H1 (cell line): Measurements from ENCODE around the gene ISOC2. TPM values are rescaled to one million over a fixed set of nuclear protein-coding genes. Genes with fewer than 3 reads are reported as not detected.

ENCODE experiments used
- CTCF ChIA-PET: fragments of 300-600 bp; sonication (Branson Sonifier 250); formaldehyde crosslinking; loops from one replicate; lab custom pipeline; 2021; ENCODE audit not compliant: partially characterized antibody; lab: Charles Lee
- POLR2A ChIA-PET: fragments of 300-600 bp; sonication (Branson Sonifier 250); formaldehyde crosslinking; loops from one replicate; lab custom pipeline; 2021; ENCODE audit warnings: inconsistent platforms; ENCODE audit not compliant: partially characterized antibody; lab: Charles Lee
- DNase-seq, 2 experiments: peaks; one replicate each; pipeline versions ENCODE4 v3.0.0 to v3.0.0-alpha.2; 2010 to 2022; ENCODE audit warnings: low spot score in 2 of 2, low read depth in 1 of 2, mixed read lengths in 1 of 2
- FAIRE-seq: peaks from 2 replicates; lab custom pipeline; 2011; peaks lifted over from hg19 to GRCh38; lab: Jason Lieb, UNC
- H2AFZ ChIP-seq: 2 replicates; pipeline ENCODE4 v1.8.1; 2012; ENCODE audit warnings: low read length, inconsistent platforms
- H2AK5ac ChIP-seq: 2 replicates; pipeline ENCODE4 v1.6.1; 2013; ENCODE audit warnings: low read depth, low read length
- H2BK120ac ChIP-seq: replicated peaks from 2 replicates; pipeline ENCODE3; 2013; ENCODE audit warnings: low read depth, low read length, inconsistent platforms
- H2BK12ac ChIP-seq: 2 replicates; pipeline ENCODE4 v1.6.1; 2013; ENCODE audit warnings: low read depth, low read length
- H2BK15ac ChIP-seq: 2 replicates; pipeline ENCODE4 v1.6.1; 2013; ENCODE audit warnings: low read length
- H2BK20ac ChIP-seq: 2 replicates; pipeline ENCODE4 v1.6.1; 2013; ENCODE audit warnings: low read length
- H2BK5ac ChIP-seq: 2 replicates; pipeline ENCODE4 v1.6.1; 2013; ENCODE audit warnings: low read depth, low read length
- H3K14ac ChIP-seq: 2 replicates; pipeline ENCODE4 v1.6.1; 2013; ENCODE audit warnings: inconsistent platforms; ENCODE audit not compliant: insufficient read length
- H3K18ac ChIP-seq: 2 replicates; pipeline ENCODE4 v1.6.1; 2013; ENCODE audit warnings: low read length; ENCODE audit errors: extremely low read depth
- H3K23ac ChIP-seq: 2 replicates; pipeline ENCODE4 v1.6.1; 2013; ENCODE audit warnings: inconsistent platforms; ENCODE audit not compliant: insufficient read length
- H3K23me2 ChIP-seq: 2 replicates; pipeline ENCODE4 v1.6.1; 2013; ENCODE audit warnings: low read depth, low read length
- H3K27ac ChIP-seq: 2 replicates; pipeline ENCODE4 v1.6.1; 2011; ENCODE audit warnings: low read depth, low read length, inconsistent platforms
- H3K27me3 ChIP-seq, 4 experiments: replicated peaks in 1 of 4; 1 replicate in 1 of 4; 2 replicates in 3 of 4; pipeline versions ENCODE4 v1.6.1 to v1.8.1; 2011 to 2013; ENCODE audit warnings: low read length in 3 of 4, mild to moderate bottlenecking in 3 of 4, inconsistent platforms in 2 of 4, mixed read lengths in 2 of 4, moderate library complexity in 1 of 4; ENCODE audit not compliant: control insufficient read depth in 3 of 4, insufficient read depth in 3 of 4; ENCODE audit errors: extremely low read depth in 1 of 4
- H3K36me3 ChIP-seq, 4 experiments: 2 replicates each; pipeline versions ENCODE4 v1.6.1 to v1.8.1; 2011 to 2013; ENCODE audit warnings: mild to moderate bottlenecking in 4 of 4, low read length in 3 of 4, moderate library complexity in 2 of 4, control low read depth in 1 of 4, inconsistent platforms in 1 of 4; ENCODE audit not compliant: insufficient read depth in 4 of 4, control insufficient read depth in 2 of 4
- H3K4ac ChIP-seq: replicated peaks from 2 replicates; pipeline ENCODE3; 2013; ENCODE audit warnings: low read length, low read depth, mixed read lengths, inconsistent platforms; ENCODE audit not compliant: insufficient read length
- H3K4me1 ChIP-seq, 4 experiments: replicated peaks in 1 of 4; 1 replicate in 1 of 4; 2 replicates in 3 of 4; pipeline versions ENCODE4 v1.6.1 to v1.8.1; 2011 to 2013; ENCODE audit warnings: low read length in 3 of 4, inconsistent platforms in 2 of 4, mixed read lengths in 1 of 4; ENCODE audit not compliant: insufficient read depth in 4 of 4, control insufficient read depth in 3 of 4
- H3K4me2 ChIP-seq, 2 experiments: 2 replicates each; pipeline versions ENCODE4 v1.6.1 to v1.8.1; 2011 to 2013; ENCODE audit warnings: low read depth in 2 of 2, low read length in 2 of 2, control low read depth in 1 of 2, inconsistent platforms in 1 of 2, mild to moderate bottlenecking in 1 of 2; ENCODE audit not compliant: insufficient read depth in 1 of 2
- H3K4me3 ChIP-seq, 4 experiments: fragments of 200-600, 300-600 bp in 1 of 4; sonication (generic), shearing (Covaris generic), sonication (Bioruptor Twin) in 1 of 4; 2 replicates each; pipeline versions ENCODE4 v1.5.1 to v1.8.1; 2011 to 2016; ENCODE audit warnings: low read length in 4 of 4, low read depth in 3 of 4, control low read depth in 2 of 4, inconsistent platforms in 2 of 4, mild to moderate bottlenecking in 2 of 4, mixed read lengths in 1 of 4, moderate library complexity in 1 of 4; ENCODE audit not compliant: insufficient read depth in 2 of 4; ENCODE audit errors: extremely low read depth in 1 of 4
- H3K56ac ChIP-seq: replicated peaks from 2 replicates; pipeline ENCODE3; 2013; ENCODE audit warnings: low read depth, mild to moderate bottlenecking, mixed read lengths, low read length, inconsistent platforms; ENCODE audit not compliant: insufficient read length
- H3K79me1 ChIP-seq: 2 replicates; pipeline ENCODE4 v1.6.1; 2013; ENCODE audit warnings: low read depth, low read length, control low read depth
- H3K79me2 ChIP-seq, 2 experiments: 2 replicates each; pipeline versions ENCODE4 v1.6.1 to v1.8.1; 2012 to 2013; ENCODE audit warnings: low read length in 2 of 2, mild to moderate bottlenecking in 2 of 2, inconsistent platforms in 1 of 2; ENCODE audit not compliant: insufficient read depth in 2 of 2, control insufficient read depth in 1 of 2
- H3K9ac ChIP-seq, 4 experiments: replicated peaks in 1 of 4; 1 replicate in 1 of 4; 2 replicates in 3 of 4; pipeline versions ENCODE4 v1.6.1 to v1.8.1; 2011 to 2013; ENCODE audit warnings: low read depth in 3 of 4, low read length in 3 of 4, control low read depth in 2 of 4, mild to moderate bottlenecking in 2 of 4, moderate library complexity in 2 of 4, inconsistent platforms in 1 of 4; ENCODE audit errors: extremely low read depth in 1 of 4
- H3K9me3 ChIP-seq, 2 experiments: 2 replicates each; pipeline versions ENCODE4 v1.6.1 to v1.8.1; 2012 to 2013; ENCODE audit warnings: mild to moderate bottlenecking in 2 of 2, moderate library complexity in 2 of 2, control low read depth in 1 of 2, inconsistent platforms in 1 of 2, low read depth in 1 of 2, low read length in 1 of 2, mixed read lengths in 1 of 2; ENCODE audit not compliant: insufficient read depth in 2 of 2
- H4K20me1 ChIP-seq, 2 experiments: replicated peaks in 1 of 2; 2 replicates each; pipeline versions ENCODE3 to v1.8.1; 2011 to 2013; ENCODE audit warnings: inconsistent platforms in 2 of 2, low read length in 2 of 2, mild to moderate bottlenecking in 1 of 2; ENCODE audit not compliant: insufficient read depth in 2 of 2, control insufficient read depth in 1 of 2
- H4K5ac ChIP-seq: 2 replicates; pipeline ENCODE4 v1.6.1; 2013; ENCODE audit warnings: low read length, low read depth, mixed read lengths, inconsistent platforms; ENCODE audit not compliant: insufficient read length
- H4K8ac ChIP-seq: 2 replicates; pipeline ENCODE4 v1.8.0; 2013; ENCODE audit warnings: mild to moderate bottlenecking, moderate library complexity, low read length, inconsistent platforms; ENCODE audit not compliant: insufficient read depth; ENCODE audit errors: extremely low read depth
- H4K91ac ChIP-seq: replicated peaks from 2 replicates; pipeline ENCODE3; 2013; ENCODE audit warnings: low read length, mixed read lengths, inconsistent platforms; ENCODE audit not compliant: insufficient read length
- CHD2 ChIP-seq: IDR thresholded peaks from 2 replicates; pipeline ENCODE4 v1.6.1; 2012; ENCODE audit warnings: low read length, improper control_type of control experiment
- JUND ChIP-seq: IDR thresholded peaks from 2 replicates; pipeline ENCODE4 v1.6.1; 2011; ENCODE audit warnings: mild to moderate bottlenecking, improper control_type of control experiment, low read length
- MAFK ChIP-seq: IDR thresholded peaks from 2 replicates; pipeline ENCODE4 v1.6.1; 2012; ENCODE audit warnings: low read depth, mild to moderate bottlenecking, improper control_type of control experiment, low read length
- SIN3A ChIP-seq, 2 experiments: IDR thresholded peaks in 1 of 2; conservative IDR thresholded peaks in 1 of 2; 2 replicates each; pipeline ENCODE4 v1.6.1; 2011 to 2012; ENCODE audit warnings: low read length in 2 of 2, improper control_type of control experiment in 1 of 2, low read depth in 1 of 2, mild to moderate bottlenecking in 1 of 2
- WGBS, 2 experiments: shearing (Covaris generic) in 1 of 2; methylation state at CpG; one replicate each; pipeline versions ENCODE4 v1.1.6 to v1.1.7; 2013 to 2015; ENCODE audit warnings: low lambda C conversion rate in 2 of 2, mixed read lengths in 2 of 2, inconsistent platforms in 1 of 2, low coverage in 1 of 2, missing lambda C conversion rate in 1 of 2; ENCODE audit not compliant: insufficient replicate concordance in 2 of 2, insufficient coverage in 1 of 2, insufficient read length in 1 of 2; ENCODE audit errors: extremely low coverage in 1 of 2, missing lambda C conversion rate in 1 of 2; 5-methylcytosine and 5-hydroxymethylcytosine counted together
- polyA plus RNA-seq, 7 experiments: library from polyadenylated mRNA; depleted of rRNA in 3 of 7; stranded (reverse) in 5 of 7; unstranded in 2 of 7; fragments of >200 nt in 5 of 7; fragments of 200-250 nt in 2 of 7; gene quantifications; 1 replicate in 5 of 7; 2 replicates in 1 of 7; 4 replicates in 1 of 7; pipeline versions ENCODE4 v1.2.1 to v1.2.3, GENCODE V29; 2011 to 2013; ENCODE audit warnings: missing spikeins in 2 of 7, mixed read lengths in 2 of 7
- total RNA-seq: library from RNA; stranded (reverse); fragmentation: NEBNext Ultra II Directional; extraction: Animal tissue kit (Norgen Biotek cat#: 25700); gene quantifications from 2 replicates; pipeline ENCODE4 v1.2.1, GENCODE V29; 2021

ISOC2 gene
- total and polyA plus RNA-seq, 2 of the 8 experiments (the other 6 are each of a cell fraction or from before 2014, with no cell fraction given): 96.9 to 152 TPM

GRCh38 chr19:55426042-55426441, 35.4 kb downstream of the ISOC2 start:
- H3K9ac ChIP-seq: no peak overlapping the region
- POLR2A ChIA-PET: interaction anchor here (0.7 to 34.6 kb wide), 2 partner anchors 31 to 222 kb away, joined by 4 to 874 read pairs; partner anchors contain the start of genes RPL28, TMEM238 and UBE2S
- H4K5ac ChIP-seq: no peak overlapping the region
- H2BK120ac ChIP-seq: no peak overlapping the region
- H2AK5ac ChIP-seq: no peak overlapping the region
- H2BK20ac ChIP-seq: no peak overlapping the region
- no peak overlapping the region for H3K14ac ChIP-seq
- H3K9me3 ChIP-seq: 0 out of 4 replicates have a peak, but pooled peaks cover 0 to 4% of the 10 kb centered on the region in 2 experiments
- H4K91ac ChIP-seq: no peak overlapping the region
- H3K4me1 ChIP-seq: peaks cover 0 to 3% (median 0%) of the 10 kb centered on the region in 4 experiments; a peak in 1 of 7 replicates
- no peaks in the 10 kb centered on the region for H3K79me1 ChIP-seq
- H3K36me3 ChIP-seq: no peaks in the 10 kb centered on the region
- H2BK12ac ChIP-seq: no peak overlapping the region
- H3K4me2 ChIP-seq: no peak overlapping the region
- H2AFZ ChIP-seq: no peak overlapping the region
- H2BK5ac ChIP-seq: no peak overlapping the region
- no peak for DNase-seq
- no peaks in the 10 kb centered on the region for H3K79me2 ChIP-seq
- no peak overlapping the region for H3K27ac ChIP-seq
- H3K56ac ChIP-seq: no peak overlapping the region
- CTCF ChIA-PET: interaction anchor here (1.0 to 1.6 kb wide), 4 partner anchors 60 to 260 kb away, joined by 3 to 4 read pairs (median 4); partner anchors contain the start of gene DNAAF3
- H3K18ac ChIP-seq: no peak overlapping the region
- WGBS, 2 experiments: 93% methylated on average over 2 of the region's 2 CpGs; no CpG with 5 or more reads in 1 of the 2 experiments
- H3K4ac ChIP-seq: no peak overlapping the region
- H4K8ac ChIP-seq: no peak overlapping the region
- H2BK15ac ChIP-seq: no peak overlapping the region
- H3K23ac ChIP-seq: no peak overlapping the region
- FAIRE-seq: no peak
- H4K20me1 ChIP-seq: no peaks in the 10 kb centered on the region
- H3K4me3 ChIP-seq: no peak overlapping the region
- H3K27me3 ChIP-seq: peaks cover 0 to 2% (median 0%) of the 10 kb centered on the region in 4 experiments; a peak in 1 of 7 replicates
- no peaks in the 10 kb centered on the region; the same call in 1 of the 2 replicates for H3K23me2 ChIP-seq
- TF ChIP-seq SIN3A (conservative IDR thresholded peaks at IDR 0.05 in 1 of 2, IDR thresholded peaks at IDR 0.05 in 1 of 2; ENCODE audit: low read depth in 1 of 2, low read length in 2 of 2) (no peak), JUND (no peak), MAFK (no peak), CHD2 (no peak)
